WTC11 (cell line): ENCODE data around the gene TMEM174. TPM values are rescaled to one million over a fixed set of nuclear protein-coding genes. Genes with fewer than 3 reads are reported as not detected.

Experiments
- ATAC-seq: fragments of 200-7000 bp; cut with Tn5 transposase; 2 replicates; pipeline ENCODE4 v1.10.0; 2021; ENCODE audit warnings: mild to moderate bottlenecking, moderate library complexity
- CTCF ChIA-PET: fragments of 300-600 bp; sonication (Branson Sonifier 250); formaldehyde crosslinking; loops from one replicate; lab custom pipeline; 2021; ENCODE audit warnings: antibody characterized with exemption; lab: Charles Lee
- POLR2A ChIA-PET: fragments of 350-600 bp; sonication (Branson Sonifier 250); formaldehyde crosslinking; loops from one replicate; lab custom pipeline; 2021; ENCODE audit warnings: antibody characterized with exemption; lab: Charles Lee
- DNase-seq: peaks from one replicate; pipeline ENCODE4 v3.0.0; 2021; ENCODE audit warnings: low spot score
- H3K27ac Mint-ChIP-seq: 2 replicates; pipeline ENCODE4 v1.8.0; 2021; ENCODE audit warnings: mixed read lengths
- H3K27me3 Mint-ChIP-seq: 2 replicates; pipeline ENCODE4 v1.8.0; 2021; ENCODE audit warnings: low read depth, mild to moderate bottlenecking, moderate library complexity, mixed read lengths
- H3K36me3 Mint-ChIP-seq: 2 replicates; pipeline ENCODE4 v1.8.0; 2021; ENCODE audit warnings: mixed read lengths
- H3K4me1 Mint-ChIP-seq: 2 replicates; pipeline ENCODE4 v1.8.0; 2022; ENCODE audit warnings: mixed read lengths
- H3K4me3 Mint-ChIP-seq: 2 replicates; pipeline ENCODE4 v1.8.0; 2021; ENCODE audit warnings: mild to moderate bottlenecking, moderate library complexity, mixed read lengths
- H3K9me3 Mint-ChIP-seq: 2 replicates; pipeline ENCODE4 v1.8.0; 2021; ENCODE audit warnings: mixed read lengths
- ATF1 ChIP-seq: sonication (generic); formaldehyde crosslinking; IDR thresholded peaks from 2 replicates; pipeline ENCODE4 v1.8.1; 2023; ENCODE audit warnings: mild to moderate bottlenecking, moderate library complexity, missing genetic modification reagents
- CBFB ChIP-seq: sonication (generic); formaldehyde crosslinking; IDR thresholded peaks from 2 replicates; pipeline ENCODE4 v1.8.1; 2022; ENCODE audit warnings: mild to moderate bottlenecking, low read depth, missing genetic modification reagents
- CDX4 ChIP-seq: fragments of 250-450 bp; sonication (Bioruptor Pico); IDR thresholded peaks from 2 replicates; pipeline ENCODE4 v1.9.0; 2021; ENCODE audit warnings: moderate library complexity, mild to moderate bottlenecking, inconsistent platforms, borderline replicate concordance
- CREM ChIP-seq: sonication (generic); formaldehyde crosslinking; IDR thresholded peaks from 2 replicates; pipeline ENCODE4 v1.8.1; 2022; ENCODE audit warnings: mild to moderate bottlenecking, missing genetic modification reagents, moderate library complexity
- EMX1 ChIP-seq: fragments of 250-450 bp; sonication (Bioruptor Pico); IDR thresholded peaks from 2 replicates; pipeline ENCODE4 v1.8.0; 2021; ENCODE audit warnings: mild to moderate bottlenecking
- ETV6 ChIP-seq: sonication (generic); formaldehyde crosslinking; IDR thresholded peaks from 2 replicates; pipeline ENCODE4 v1.8.1; 2022; ENCODE audit warnings: mild to moderate bottlenecking, missing genetic modification reagents
- FOXP1 ChIP-seq: sonication (generic); formaldehyde crosslinking; IDR thresholded peaks from 2 replicates; pipeline ENCODE4 v1.8.0; 2022; ENCODE audit warnings: missing genetic modification reagents, mild to moderate bottlenecking, moderate library complexity, borderline replicate concordance
- FOXP4 ChIP-seq: sonication (generic); formaldehyde crosslinking; IDR thresholded peaks from 2 replicates; pipeline ENCODE4 v1.8.0; 2022; ENCODE audit warnings: mild to moderate bottlenecking, missing genetic modification reagents
- GABPB1 ChIP-seq: sonication (generic); formaldehyde crosslinking; IDR thresholded peaks from 2 replicates; pipeline ENCODE4 v1.8.1; 2023; ENCODE audit warnings: mild to moderate bottlenecking, missing genetic modification reagents
- HMGA2 ChIP-seq: fragments of 250-450 bp; sonication (Bioruptor Pico); IDR thresholded peaks from 2 replicates; pipeline ENCODE4 v1.4.0; 2021; ENCODE audit warnings: mild to moderate bottlenecking, moderate library complexity
- MYBL2 ChIP-seq: sonication (generic); formaldehyde crosslinking; IDR thresholded peaks from 2 replicates; pipeline ENCODE4 v1.8.1; 2023; ENCODE audit warnings: mild to moderate bottlenecking, moderate library complexity, missing genetic modification reagents
- NFATC4 ChIP-seq: fragments of 250-450 bp; sonication (Bioruptor Pico); IDR thresholded peaks from 2 replicates; pipeline ENCODE4 v1.9.0; 2021; ENCODE audit warnings: mild to moderate bottlenecking
- NFYB ChIP-seq: sonication (generic); formaldehyde crosslinking; conservative IDR thresholded peaks from 2 replicates; pipeline ENCODE4 v1.8.0; 2022; ENCODE audit warnings: low read depth, missing genetic modification reagents
- NR1H2 ChIP-seq: sonication (generic); formaldehyde crosslinking; IDR thresholded peaks from 2 replicates; pipeline ENCODE4 v1.9.0; 2021; ENCODE audit warnings: mild to moderate bottlenecking, moderate library complexity, missing genetic modification reagents
- OVOL2 ChIP-seq: fragments of 250-450 bp; sonication (Bioruptor Pico); IDR thresholded peaks from 2 replicates; pipeline ENCODE4 v1.9.0; 2021; ENCODE audit warnings: mild to moderate bottlenecking, borderline replicate concordance
- RORB ChIP-seq: fragments of 250-450 bp; sonication (Bioruptor Pico); IDR thresholded peaks from 2 replicates; pipeline ENCODE4 v1.9.0; 2021; ENCODE audit warnings: mild to moderate bottlenecking
- SOX15 ChIP-seq: fragments of 250-450 bp; sonication (Bioruptor Pico); IDR thresholded peaks from 2 replicates; pipeline ENCODE4 v1.9.0; 2021; ENCODE audit warnings: mild to moderate bottlenecking
- TEAD1 ChIP-seq: sonication (generic); formaldehyde crosslinking; IDR thresholded peaks from 2 replicates; pipeline ENCODE4 v1.8.0; 2022; ENCODE audit warnings: mild to moderate bottlenecking, missing genetic modification reagents
- TP53 ChIP-seq: sonication (generic); formaldehyde crosslinking; IDR thresholded peaks from 2 replicates; pipeline ENCODE4 v1.8.1; 2023; ENCODE audit warnings: mild to moderate bottlenecking, missing genetic modification reagents
- ZNF219 ChIP-seq: sonication (generic); formaldehyde crosslinking; IDR thresholded peaks from 2 replicates; pipeline ENCODE4 v1.8.0; 2023; ENCODE audit warnings: missing genetic modification reagents, mild to moderate bottlenecking, borderline replicate concordance
- ZNF232 ChIP-seq: sonication (generic); formaldehyde crosslinking; IDR thresholded peaks from 2 replicates; pipeline ENCODE4 v1.8.0; 2022; ENCODE audit warnings: mild to moderate bottlenecking, missing genetic modification reagents
- ZNF512 ChIP-seq: sonication (generic); formaldehyde crosslinking; IDR thresholded peaks from 2 replicates; pipeline ENCODE4 v1.8.1; 2022; ENCODE audit warnings: missing genetic modification reagents, borderline replicate concordance
- ZNF671 ChIP-seq: fragments of 250-450 bp; sonication (Bioruptor Pico); IDR thresholded peaks from 2 replicates; pipeline ENCODE4 v1.8.0; 2021; ENCODE audit warnings: mild to moderate bottlenecking
- total RNA-seq: library from RNA; stranded (reverse); gene quantifications from 3 replicates; pipeline ENCODE4 v1.2.3, GENCODE V29; 2021

Gene TMEM174
- total RNA-seq, 1 experiment from 2014 or later = not detected

- Mint-ChIP-seq H3K36me3 (no peaks in the 10 kb centered on the region), H3K27ac (no peak overlapping the region), H3K4me1 (peaks cover 17% of the 10 kb centered on the region), H3K4me3 (no peak overlapping the region), H3K27me3 (no peaks in the 10 kb centered on the region), H3K9me3 (no peaks in the 10 kb centered on the region)
- no peak for ATAC-seq
- TF ChIP-seq ZNF219 (CRISPR knock-in tag) = no peak
- no peak for TF ChIP-seq GABPB1 (CRISPR knock-in tag)
- no peak for TF ChIP-seq TP53 (CRISPR knock-in tag)
- TF ChIP-seq FOXP4 (CRISPR knock-in tag) = no peak
- TF ChIP-seq ZNF671 = no peak
- TF ChIP-seq CBFB (CRISPR knock-in tag) = no peak
- no peak for TF ChIP-seq ETV6 (CRISPR knock-in tag)
- POLR2A ChIA-PET = no interaction called here
- CTCF ChIA-PET = interaction anchor here (1.2 to 1.8 kb wide), 2 partner anchors 31 to 77 kb away, joined by 4 to 7 read pairs; no protein-coding TSS in a partner anchor
- DNase-seq = no peak
These were observed 33.5 kb upstream of the TMEM174 start for GRCh38 chr5:73139485-73139884.

- POLR2A ChIA-PET = no interaction called here
- Mint-ChIP-seq H3K27ac (no peak overlapping the region), H3K36me3 (no peaks in the 10 kb centered on the region), H3K4me1 (peaks cover 12% of the 10 kb centered on the region), H3K27me3 (no peaks in the 10 kb centered on the region), H3K4me3 (no peak overlapping the region), H3K9me3 (no peaks in the 10 kb centered on the region)
- TF ChIP-seq HMGA2 (CRISPR knock-in tag) (no peak), ETV6 (CRISPR knock-in tag) (no peak), EMX1 (CRISPR knock-in tag) (no peak)
- DNase-seq (no peak), ATAC-seq (no peak)
- CTCF ChIA-PET = interaction anchor here (1.6 to 1.8 kb wide), 2 partner anchors 61 to 75 kb away, joined by 3 to 7 read pairs; no protein-coding TSS in a partner anchor
These were observed 32.2 kb upstream of the TMEM174 start for GRCh38 chr5:73140801-73141200.

GRCh38 chr5:73142035-73142434 is 31.0 kb upstream of the TMEM174 start:
- no peak for TF ChIP-seq NR1H2 (CRISPR knock-in tag)
- TF ChIP-seq CDX4 (CRISPR knock-in tag) = no peak
- no peak for TF ChIP-seq TEAD1 (CRISPR knock-in tag)
- TF ChIP-seq, all 79 proteins: peak for 0
- no peak for DNase-seq
- Mint-ChIP-seq H3K27me3 (peaks cover 3% of the 10 kb centered on the region; the same call in 1 of the 2 replicates), H3K36me3 (no peaks in the 10 kb centered on the region), H3K4me3 (no peak overlapping the region), H3K9me3 (no peaks in the 10 kb centered on the region), H3K27ac (no peak overlapping the region), H3K4me1 (no peaks in the 10 kb centered on the region; the same call in 1 of the 2 replicates)
- ChIA-PET POLR2A (no interaction called here), CTCF (no interaction called here)
- peak; percentile 55 for ATAC-seq

GRCh38 chr5:73143716-73144115 is 29.3 kb upstream of the TMEM174 start:
- no peaks in the 10 kb centered on the region for H3K4me1 Mint-ChIP-seq
- no peak for ATAC-seq
- no peak overlapping the region for H3K4me3 Mint-ChIP-seq
- POLR2A ChIA-PET = interaction anchor here (1.2 kb wide), 1 partner anchor 9 kb away, joined by 3 read pairs; no protein-coding TSS in a partner anchor
- H3K27me3 Mint-ChIP-seq = peaks cover 3% of the 10 kb centered on the region; the same call in 1 of the 2 replicates
- CTCF ChIA-PET = interaction anchor here (1.1 to 2.0 kb wide), 2 partner anchors 26 to 58 kb away, joined by 4 to 6 read pairs; no protein-coding TSS in a partner anchor
- H3K36me3 Mint-ChIP-seq = no peaks in the 10 kb centered on the region
- DNase-seq = no peak
- TF ChIP-seq RORB (CRISPR knock-in tag) = no peak
- TF ChIP-seq FOXP1 (CRISPR knock-in tag) = no peak
- TF ChIP-seq, all 79 proteins: peak for 0
- Mint-ChIP-seq H3K27ac (no peak overlapping the region), H3K9me3 (no peaks in the 10 kb centered on the region)

- Mint-ChIP-seq H3K27ac (no peak overlapping the region), H3K36me3 (no peaks in the 10 kb centered on the region), H3K4me1 (0 out of 2 replicates have a peak, but pooled peaks cover 7% of the 10 kb centered on the region), H3K9me3 (no peaks in the 10 kb centered on the region), H3K4me3 (no peak overlapping the region), H3K27me3 (peaks cover 3% of the 10 kb centered on the region; the same call in 1 of the 2 replicates)
- DNase-seq (no peak), ATAC-seq (no peak)
- ChIA-PET POLR2A (no interaction called here), CTCF (interaction anchor here (1.3 kb wide), 1 partner anchor 22 kb away, joined by 3 read pairs; no protein-coding TSS in a partner anchor)
- TF ChIP-seq EMX1 (CRISPR knock-in tag) = no peak
- no peak for TF ChIP-seq ZNF512 (CRISPR knock-in tag)
- no peak for TF ChIP-seq MYBL2
- no peak for TF ChIP-seq NFYB (CRISPR knock-in tag)
- TF ChIP-seq OVOL2 = no peak
- TF ChIP-seq NR1H2 (CRISPR knock-in tag) = no peak
- TF ChIP-seq NFATC4 (CRISPR knock-in tag) = no peak
- TF ChIP-seq ZNF232 = no peak
- no peak for TF ChIP-seq SOX15 (CRISPR knock-in tag)
- no peak for TF ChIP-seq ATF1 (CRISPR knock-in tag)
- TF ChIP-seq CREM (CRISPR knock-in tag) = no peak
These were observed 23.5 kb upstream of the TMEM174 start for GRCh38 chr5:73149540-73149939.
